ENCODE results near the gene GXYLT1.

GRCh38 chr12:42128888-42129287 is 15.8 kb downstream of the GXYLT1 start:
- TF ChIP-seq CTCF (IDR thresholded peaks at IDR 0.05) (no peak), POLR2A (IDR thresholded peaks at IDR 0.05) (no peak), POLR2AphosphoS5 (IDR thresholded peaks at IDR 0.05; ENCODE audit: insufficient read depth in 1 of 2, low read depth in 1 of 2) (no peak)

Data from vagina (tissue), 2 donors.